ENCODE results near the gene RABGAP1.

DNA sequence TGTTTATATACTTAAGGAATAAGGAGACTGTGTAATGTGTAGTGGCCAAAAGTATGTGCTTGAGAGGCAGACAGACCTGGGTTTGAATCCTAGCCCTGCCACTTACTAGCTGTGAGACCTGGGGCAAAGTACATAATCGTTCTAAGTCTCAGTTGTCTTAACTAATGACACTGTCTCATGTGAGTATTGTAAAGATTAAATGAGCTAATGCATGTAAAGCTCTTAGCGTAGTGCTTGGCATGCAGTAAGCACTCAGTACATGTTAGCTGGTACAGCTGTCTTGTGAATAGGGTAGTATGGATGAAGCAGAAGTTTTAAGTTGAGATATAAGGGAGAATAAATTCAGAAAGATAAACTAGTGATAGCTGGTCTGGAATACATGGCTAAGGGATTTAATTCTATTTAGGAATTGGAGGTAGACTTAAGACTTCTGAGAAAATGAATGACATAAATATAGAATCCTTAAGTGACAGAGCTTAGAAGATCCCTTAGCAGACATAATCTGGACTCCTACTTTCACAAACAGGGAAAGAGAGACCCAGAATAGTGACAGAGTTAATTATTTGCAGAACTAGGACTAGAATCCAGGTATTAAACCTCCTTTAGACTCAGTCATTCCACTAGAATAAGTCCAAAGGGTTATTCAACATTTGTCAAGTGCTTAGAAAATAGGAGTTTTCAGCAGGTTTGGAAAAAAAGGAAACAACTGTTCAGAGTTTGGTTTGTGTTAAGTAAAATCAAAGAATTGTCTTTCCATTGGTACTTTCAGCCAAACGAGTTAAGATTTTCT lies 105.8 kb downstream of the RABGAP1 start:
- TF ChIP-seq, protein P1, sequence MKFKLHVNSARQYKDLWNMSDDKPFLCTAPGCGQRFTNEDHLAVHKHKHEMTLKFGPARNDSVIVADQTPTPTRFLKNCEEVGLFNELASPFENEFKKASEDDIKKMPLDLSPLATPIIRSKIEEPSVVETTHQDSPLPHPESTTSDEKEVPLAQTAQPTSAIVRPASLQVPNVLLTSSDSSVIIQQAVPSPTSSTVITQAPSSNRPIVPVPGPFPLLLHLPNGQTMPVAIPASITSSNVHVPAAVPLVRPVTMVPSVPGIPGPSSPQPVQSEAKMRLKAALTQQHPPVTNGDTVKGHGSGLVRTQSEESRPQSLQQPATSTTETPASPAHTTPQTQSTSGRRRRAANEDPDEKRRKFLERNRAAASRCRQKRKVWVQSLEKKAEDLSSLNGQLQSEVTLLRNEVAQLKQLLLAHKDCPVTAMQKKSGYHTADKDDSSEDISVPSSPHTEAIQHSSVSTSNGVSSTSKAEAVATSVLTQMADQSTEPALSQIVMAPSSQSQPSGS (tag by site-specific recombination; IDR thresholded peaks at IDR 0.05; ENCODE audit: low read depth) = no peak
- TF ChIP-seq ZNF121 (tag by site-specific recombination; IDR thresholded peaks at IDR 0.05) = no peak

All from HEK293 (cell line).